Astrocyte (in vitro differentiated cells and primary cell): ENCODE measurements around the gene CHRNA10.
"Not testable (repeated sequence)": the region's sequence is repeated elsewhere in the genome, so short reads cannot be mapped to it uniquely, and the experiment has no call there.

Source experiments
- EZH2 ChIP-seq: IDR thresholded peaks from 2 replicates; pipeline ENCODE4 v1.6.1; 2012; ENCODE audit warnings: mild to moderate bottlenecking, low read length, inconsistent platforms; ENCODE audit not compliant: insufficient read depth
- TF ChIP-seq, protein P1 (sequence below): IDR thresholded peaks from 2 replicates; pipeline ENCODE4 v1.5.1; 2011; ENCODE audit warnings: low read depth, mild to moderate bottlenecking, inconsistent platforms, low read length, moderate library complexity; ENCODE audit not compliant: insufficient read depth

DNA sequence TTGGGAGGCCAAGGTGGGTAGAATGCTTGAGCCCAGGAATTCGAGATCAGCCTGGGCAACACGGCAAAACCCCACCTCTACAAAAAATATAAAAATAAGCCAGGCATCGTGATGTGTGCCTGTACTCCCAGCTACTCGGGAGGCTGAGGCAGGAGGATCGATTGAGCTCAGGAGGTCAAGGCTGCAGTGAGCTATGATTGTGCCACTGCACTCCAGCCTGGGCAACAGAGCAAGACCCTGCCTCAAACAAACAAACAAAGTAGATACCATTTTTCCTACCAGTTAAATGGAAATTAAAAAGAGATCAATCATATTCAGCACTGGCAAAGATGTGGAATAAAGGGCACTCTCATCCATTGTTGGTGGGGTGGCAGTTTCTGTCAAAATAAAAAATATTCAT, 13.9 kb downstream of the CHRNA10 start:
- TF ChIP-seq, protein P1, sequence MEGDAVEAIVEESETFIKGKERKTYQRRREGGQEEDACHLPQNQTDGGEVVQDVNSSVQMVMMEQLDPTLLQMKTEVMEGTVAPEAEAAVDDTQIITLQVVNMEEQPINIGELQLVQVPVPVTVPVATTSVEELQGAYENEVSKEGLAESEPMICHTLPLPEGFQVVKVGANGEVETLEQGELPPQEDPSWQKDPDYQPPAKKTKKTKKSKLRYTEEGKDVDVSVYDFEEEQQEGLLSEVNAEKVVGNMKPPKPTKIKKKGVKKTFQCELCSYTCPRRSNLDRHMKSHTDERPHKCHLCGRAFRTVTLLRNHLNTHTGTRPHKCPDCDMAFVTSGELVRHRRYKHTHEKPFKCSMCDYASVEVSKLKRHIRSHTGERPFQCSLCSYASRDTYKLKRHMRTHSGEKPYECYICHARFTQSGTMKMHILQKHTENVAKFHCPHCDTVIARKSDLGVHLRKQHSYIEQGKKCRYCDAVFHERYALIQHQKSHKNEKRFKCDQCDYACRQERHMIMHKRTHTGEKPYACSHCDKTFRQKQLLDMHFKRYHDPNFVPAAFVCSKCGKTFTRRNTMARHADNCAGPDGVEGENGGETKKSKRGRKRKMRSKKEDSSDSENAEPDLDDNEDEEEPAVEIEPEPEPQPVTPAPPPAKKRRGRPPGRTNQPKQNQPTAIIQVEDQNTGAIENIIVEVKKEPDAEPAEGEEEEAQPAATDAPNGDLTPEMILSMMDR, result not testable (repeated sequence)
- TF ChIP-seq EZH2, result not testable (repeated sequence)
